SKM-1 treated with dmso at 0.1 percent for 144 hours (cell line): Measurements from ENCODE around the gene INO80B.
"Not testable (repeated sequence)": the region's sequence is repeated elsewhere in the genome, so short reads cannot be mapped to it uniquely, and the experiment has no call there.

Experiments
- DNase-seq: peaks from one replicate; lab custom pipeline; 2025; ENCODE audit not compliant: unreplicated experiment; lab: John Stamatoyannopoulos, UW

INO80B gene

DNA sequence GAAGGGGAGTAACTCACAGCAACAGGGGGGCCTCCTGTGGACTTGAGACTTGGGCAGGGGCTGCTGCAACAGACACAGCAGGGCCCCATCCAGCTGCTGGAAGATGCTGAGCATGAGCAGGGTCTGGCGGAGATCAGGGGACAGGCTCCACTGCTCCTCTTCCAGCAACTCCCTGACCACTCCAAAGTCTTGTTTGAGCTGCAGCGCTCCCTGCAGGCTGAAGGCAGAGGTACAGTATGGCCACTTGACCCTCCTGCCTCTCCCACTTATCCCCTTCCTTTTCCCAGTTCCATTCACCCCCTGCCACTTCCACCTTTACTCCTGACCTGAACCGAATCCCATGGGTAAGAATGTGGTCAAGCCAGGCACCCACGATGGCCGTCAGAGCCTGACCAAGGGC, 20.0 kb downstream of the INO80B start:
- no peak for DNase-seq

DNA sequence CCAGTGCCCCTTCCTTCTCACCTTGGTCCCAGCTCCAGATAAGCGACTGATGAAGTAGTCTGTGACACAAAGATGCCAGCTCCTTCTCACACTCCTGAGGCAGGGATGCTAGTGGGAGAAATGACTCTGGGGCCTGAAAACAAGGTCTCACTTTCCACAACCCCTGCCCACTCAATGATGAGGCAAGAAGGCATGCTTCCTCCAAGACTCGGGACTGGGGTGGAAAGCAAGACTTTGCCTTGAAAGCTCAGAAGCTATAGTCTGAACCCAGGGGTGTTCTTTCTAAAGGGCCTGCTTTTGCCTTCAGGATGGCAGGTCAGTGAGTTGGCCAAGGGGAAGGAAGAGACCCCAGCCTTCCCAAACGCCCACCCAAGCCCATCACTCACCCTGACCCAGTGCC, 26.5 kb downstream of the INO80B start:
- DNase-seq = no peak

DNA sequence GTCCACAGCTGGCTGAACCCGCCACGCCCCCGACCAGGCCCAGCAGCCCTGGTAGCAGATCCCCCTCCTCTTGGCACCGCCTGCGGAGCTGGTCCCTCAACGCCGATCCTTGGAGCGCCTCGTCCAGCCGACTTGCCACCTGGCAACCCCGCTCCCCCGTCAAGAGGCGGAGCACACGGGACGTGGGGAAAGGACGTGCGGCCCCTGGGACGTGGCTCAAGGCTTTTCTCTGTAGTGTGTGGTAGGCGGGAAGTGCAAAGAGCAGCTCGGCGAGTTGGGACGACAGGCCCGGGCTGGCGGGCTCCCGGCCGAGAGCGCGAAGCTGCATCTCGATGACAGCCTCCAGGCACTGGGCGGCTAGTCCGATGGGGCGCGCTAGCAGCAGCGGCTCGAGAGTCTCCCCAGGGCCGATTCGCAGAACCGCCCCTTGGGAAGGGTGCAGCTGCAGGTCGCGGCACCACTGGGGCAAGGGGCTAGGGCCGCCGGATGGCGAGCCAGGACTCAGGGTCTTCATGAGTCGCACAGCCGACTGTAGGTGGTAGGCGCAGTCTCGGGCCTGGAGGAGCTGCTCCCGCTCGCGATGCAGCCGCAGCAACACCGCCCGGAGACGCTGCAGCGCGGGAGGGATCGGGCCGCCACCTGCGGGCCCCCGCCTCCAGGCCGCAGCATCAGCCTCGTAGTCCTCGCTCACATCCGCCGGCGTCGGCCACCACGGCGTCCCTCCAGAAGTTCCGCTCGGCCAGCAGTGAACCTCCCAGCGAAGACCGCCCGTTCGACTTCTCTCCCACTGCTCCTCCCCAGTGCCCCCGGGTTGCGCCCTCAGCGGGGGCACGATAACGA, 27.3 kb downstream of the INO80B start:
- peak; percentile 24 for DNase-seq

DNA sequence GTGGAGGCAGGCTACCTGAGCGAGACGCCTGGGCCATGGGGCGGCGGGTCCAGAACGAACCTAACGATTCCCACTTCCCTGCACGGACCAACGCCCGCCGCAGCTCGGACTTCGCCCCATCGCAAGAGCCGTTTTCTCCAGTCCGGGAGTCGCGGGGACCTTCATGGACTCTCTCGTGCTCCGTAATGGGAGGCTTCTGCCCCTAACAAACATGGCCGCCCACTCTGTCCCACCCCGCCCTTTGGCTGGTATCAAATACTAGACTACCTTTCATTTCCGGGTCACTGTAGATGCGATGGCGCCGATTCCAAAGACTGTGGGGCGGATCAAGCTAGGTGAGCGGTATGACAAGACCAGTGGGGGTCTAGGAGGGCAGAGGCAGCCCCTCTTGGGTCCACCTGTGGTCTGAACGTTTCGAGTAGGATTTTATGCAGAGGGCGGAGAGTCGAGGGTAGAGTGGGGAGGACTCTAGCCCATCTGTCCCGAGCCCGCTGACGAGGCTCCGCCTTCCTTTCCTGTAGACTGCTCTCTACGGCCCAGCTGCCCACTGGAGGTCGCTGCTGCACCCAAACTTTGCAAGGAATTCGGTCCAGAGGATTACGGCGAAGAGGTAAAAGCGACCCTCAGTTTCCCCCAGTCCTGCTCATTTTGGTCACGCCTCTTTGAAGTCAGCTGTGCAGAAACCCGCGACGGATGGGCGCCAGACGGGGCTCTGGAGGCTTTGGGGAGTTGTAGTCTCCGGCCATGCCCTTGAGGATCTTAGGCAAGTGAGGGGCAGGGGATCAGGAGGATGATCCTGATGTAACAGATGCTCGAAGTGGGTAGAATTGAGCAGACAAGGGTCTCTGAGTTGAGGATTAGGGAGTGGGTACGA, 28.2 kb downstream of the INO80B start, which contains the start of the genes CCDC142 and TTC31:
TSS of gene CCDC142 (minus strand) at position 198 of the 874 bp plus-strand sequence. CDS start at position 37, 161 bp downstream.
TSS of gene TTC31 (plus strand) at position 281 of the 874 bp plus-strand sequence. CDS start at position 296, 15 bp downstream.
- peak; percentile 95 for DNase-seq

DNA sequence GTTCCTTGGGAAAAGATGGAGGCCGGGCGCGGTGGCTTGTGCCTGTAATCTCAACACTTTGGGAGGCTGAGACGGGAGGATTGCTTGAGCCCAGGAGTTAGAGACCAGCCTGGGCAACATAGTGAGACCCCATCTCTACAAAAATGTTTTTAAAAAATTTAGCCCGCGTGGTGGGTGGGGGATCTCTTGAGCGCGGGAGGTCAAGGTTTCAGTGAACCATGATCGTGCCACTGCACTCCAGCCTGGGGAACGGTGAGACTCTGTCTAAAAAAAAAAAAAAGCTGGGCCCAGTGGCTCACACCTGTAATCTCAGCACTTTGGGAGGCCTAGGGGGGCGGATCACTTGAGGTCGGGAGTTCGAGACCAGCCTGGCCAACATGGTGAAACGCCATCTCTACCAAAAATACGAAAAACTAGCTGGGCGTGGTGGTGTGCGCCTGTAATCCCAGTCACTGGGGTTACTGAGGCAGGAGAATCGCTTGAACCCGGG, 28.8 kb downstream of the INO80B start:
- DNase-seq = not testable (repeated sequence)

DNA sequence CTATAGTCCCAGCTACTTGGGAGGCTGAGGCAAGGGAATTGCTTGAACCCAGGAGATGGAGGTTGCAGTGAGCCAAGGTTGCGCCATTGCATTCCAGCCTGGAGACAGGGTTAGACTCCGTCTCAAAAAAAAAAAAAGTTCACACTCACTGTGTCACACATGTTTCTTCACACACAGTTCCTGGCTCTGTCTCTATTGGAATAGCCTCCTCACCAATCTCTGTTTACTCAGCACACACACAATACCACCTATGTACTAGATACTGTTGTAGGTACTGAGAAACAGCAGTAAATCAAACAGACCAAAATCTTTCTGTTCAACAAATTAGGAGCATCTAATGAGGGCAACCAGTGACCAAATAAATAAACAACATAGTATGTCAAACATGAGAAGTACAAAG, 31.3 kb downstream of the INO80B start:
- no peak for DNase-seq

DNA sequence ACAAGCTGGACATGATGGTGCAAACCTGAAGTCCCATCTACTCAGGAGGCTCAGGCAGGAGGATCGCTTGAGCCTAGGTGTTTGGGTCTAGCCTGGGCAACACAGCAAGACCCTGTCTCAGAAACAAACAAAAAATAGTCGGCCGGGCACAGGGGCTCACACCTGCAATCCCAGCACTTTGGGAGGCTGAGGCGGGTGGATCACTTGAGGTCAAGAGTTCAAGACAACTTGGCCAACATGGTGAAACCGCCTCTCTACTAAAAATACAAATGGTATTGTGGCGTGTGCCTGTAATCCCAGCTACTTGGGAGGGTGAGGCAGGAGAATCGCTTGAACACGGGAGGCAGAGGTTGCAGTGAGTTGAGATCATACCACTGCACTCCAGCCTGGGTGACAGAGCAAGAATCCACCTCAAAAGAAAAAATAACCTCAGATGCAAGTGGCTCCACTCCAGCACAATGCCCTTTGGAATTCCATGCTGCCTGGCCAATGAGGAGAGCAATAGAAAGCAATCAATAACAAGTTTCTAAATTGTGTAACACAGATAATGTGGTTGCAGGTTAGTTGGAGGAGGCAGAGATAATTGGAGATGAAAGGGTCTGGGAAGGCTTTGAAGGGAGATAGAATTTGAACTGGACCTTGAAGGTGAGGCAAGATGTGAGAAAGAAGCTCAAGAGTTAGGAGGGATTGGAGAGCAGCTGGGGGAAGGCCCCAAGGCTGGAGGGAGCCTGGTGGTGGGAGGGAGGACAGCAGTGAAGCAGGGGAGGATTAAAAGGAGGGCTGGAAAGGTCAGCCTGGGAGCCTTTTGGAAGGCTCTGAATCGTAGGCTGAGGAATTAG, 34.0 kb downstream of the INO80B start:
- DNase-seq = no peak

DNA sequence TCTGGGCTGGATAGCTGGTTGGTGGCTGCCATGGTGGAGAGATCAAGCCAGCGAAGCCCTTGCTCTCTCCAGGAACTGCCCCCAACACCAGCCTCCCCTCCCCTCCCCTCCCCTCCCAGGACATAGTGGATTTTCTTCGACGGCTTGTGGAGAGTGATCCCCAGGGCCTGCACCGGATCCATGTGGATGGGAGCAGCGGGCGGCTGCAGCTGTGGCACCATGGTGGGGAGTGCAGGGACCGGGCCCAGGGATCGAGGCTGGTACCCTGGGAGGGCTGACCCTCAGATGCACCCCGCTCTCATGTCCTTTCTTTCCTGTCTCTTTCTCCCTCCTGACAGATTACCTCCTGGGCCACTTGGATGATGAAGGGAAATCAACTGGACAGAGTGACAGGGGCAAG, 35.0 kb downstream of the INO80B start:
- DNase-seq = no peak

DNA sequence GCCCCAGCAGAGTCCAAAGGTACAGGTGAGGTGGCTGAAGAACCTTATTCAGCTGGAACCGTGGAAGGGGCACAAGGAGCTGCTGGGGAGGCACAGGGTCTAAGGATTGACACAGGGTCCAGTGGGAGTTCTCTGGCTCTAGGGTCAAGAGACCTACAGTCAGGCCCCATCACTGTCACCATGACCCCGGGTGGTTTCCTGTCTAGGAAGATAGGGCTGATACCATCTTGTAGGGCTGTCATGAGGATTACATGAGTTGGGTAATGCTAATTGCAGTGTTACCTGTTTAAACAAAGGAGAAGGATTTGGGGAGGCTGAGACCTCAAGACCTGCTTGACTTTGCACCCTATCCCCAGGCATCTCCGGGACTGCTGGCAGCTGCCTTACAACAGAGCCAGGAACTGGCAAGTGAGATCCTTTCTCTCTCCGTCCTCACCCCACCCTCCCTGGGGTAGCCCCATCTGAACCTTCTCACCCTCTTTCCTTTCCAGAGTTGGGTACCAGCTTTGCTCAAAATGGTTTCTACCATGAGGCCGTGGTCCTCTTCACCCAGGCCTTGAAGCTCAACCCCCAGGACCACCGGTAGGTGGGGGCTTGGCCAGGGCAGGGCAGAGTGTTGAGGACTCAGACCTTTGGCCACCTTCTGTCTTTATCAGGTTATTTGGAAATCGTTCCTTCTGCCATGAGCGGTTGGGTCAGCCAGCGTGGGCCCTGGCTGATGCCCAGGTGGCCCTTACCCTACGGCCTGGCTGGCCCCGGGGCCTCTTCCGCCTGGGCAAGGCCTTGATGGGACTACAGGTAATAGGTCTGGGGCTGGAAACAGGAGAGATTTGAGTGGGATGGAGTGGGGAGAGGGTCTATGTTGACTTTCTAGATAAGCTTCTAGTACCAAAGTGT, 37.0 kb downstream of the INO80B start:
- no peak for DNase-seq

DNA sequence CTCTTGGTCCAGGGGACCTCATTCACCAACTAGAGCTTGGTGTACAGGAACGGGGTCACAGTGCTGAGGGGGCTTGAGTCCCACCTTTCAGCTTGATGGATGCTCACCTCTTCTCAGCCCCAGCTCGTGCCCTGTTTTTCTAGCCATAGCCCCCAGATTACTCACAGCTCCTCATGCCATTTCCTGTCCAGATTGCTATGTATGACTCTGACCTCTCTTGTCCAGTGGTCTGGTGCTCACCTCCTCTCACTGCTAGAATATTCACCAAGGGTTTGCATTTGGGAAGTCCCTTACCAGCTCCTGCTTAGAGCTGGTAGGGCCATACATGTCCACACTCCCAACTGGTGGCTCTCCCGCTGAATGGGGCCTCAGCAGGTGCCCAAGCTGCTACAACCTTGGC, 38.7 kb downstream of the INO80B start:
- no peak for DNase-seq

DNA sequence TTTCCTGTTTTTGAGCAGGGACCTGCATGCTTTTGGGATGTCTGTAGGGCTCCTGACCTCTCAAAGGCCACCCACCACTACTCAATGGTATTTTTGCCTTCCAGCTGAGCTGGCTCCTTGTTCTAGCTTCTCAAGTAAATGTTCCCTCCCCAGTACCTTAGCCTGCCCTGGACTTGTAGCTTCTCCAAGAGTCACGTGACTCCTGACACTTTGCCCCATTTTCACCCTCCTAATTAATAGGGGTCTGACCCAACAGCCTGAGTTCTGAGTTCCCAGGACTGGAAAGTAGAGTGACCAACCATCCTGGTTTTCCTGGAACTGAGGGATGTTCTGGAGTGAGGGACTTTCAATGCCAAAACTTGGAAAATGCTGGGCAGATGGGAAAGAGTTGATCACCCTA, 40.6 kb downstream of the INO80B start:
- no peak for DNase-seq

DNA sequence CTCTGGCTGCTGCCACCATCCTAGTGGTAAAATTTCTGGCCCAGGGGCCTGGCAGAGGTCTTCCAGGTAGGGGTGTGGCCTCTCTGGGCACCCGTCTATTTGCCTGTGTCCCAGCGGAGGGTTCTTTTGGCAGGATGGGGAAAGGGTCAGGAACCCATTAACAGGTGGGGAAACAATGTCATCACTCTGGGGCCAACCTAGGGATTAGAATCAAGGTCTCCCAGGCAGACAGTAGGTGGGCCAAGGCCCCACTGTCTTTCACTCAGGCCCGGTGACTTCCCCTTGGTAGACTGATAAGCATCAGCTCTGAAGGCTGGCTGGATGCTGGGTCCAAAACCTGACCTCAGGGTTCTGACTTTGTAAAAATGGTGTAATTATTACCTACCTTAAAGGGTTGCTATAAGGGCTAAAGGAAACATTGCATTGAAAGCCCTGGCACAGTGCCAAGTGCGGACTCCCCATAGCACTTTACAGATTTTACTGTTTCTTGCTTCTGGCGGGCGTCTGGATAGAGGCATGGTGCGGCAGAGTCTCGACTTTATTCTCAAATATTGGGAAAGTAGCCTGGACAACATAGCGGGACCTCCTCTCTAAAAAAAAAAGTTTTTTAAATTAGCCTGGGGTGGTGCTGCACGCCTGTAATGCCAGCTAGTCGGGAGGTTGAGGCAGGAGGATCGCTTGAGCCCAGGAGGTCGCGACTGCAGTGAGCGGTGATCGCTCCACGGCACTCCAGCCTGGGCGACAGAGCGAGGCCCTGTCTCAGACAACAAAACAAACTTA, 42.3 kb downstream of the INO80B start:
- no peak for DNase-seq

DNA sequence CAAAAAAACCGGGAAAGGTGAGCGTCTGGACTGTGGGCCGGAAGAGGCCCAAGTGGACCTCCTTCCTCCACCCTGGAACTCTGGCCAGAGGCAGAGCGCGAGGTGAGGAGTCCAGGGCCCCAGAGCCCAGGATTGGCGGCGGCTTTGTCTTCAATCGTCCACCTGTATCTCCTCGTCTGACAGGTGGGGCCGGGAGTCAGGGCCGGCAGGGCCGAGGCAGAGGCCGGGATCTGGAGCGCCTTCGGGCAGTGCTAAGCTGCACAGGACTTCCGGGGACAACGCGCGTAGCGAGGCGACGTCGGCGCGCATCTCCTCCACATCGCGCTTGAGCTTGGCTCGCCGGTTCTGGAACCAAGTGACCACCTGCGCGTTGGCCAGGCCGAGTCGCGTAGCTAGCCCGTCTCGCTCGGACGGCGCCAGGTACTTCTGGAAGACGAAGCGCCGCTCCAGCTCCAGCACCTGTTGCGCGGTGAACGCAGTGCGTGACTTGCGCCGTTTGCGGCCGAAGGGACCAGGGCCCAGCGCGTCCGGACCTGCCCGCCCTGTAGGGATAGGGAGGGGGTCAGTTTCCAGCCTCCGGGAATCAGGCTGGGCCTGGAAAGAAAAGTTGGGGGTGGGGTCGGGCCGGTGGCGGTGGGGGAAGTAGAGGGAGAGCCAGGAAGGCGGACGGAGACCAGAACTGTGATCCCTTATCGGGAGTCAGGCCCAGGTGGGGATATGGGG, 43.1 kb downstream of the INO80B start:
- no peak for DNase-seq

DNA sequence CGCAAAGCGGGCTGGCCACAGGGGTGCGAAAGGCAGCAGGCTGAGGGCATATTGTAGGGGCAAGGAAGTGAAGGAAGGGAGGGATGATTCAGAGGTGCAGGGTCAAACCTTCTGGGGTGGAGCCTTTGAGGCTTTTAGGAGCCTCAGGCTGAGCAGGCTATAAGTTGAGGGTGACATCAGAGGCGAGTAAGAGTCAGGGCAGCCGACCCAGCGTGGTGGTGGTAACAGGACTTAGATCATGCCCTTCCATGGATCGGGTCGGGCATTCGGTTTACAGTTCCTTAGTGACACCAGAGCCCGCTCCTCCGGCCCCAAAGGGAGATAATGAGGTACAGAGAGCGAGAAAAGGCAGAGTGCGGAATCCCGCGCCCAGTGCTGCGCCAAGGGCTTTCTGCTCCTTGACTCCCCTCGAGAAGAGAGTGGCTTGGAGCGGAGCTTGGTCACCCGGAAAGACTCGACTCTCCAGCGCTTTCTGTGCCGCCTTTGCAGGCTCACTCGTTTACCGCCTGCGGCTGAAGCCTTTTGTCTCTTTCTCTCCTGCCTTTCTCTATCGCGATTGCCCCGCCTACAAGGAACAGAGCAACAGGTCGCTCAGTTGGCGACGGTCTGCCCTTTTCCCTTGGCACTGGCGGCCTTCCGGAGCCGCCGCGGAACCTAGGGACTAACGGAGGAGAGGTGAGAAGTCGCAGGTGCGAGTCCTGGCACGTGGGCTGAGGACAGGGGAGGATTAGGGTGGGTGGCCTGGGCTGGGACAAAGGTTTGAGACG, 43.8 kb downstream of the INO80B start:
- DNase-seq = no peak

DNA sequence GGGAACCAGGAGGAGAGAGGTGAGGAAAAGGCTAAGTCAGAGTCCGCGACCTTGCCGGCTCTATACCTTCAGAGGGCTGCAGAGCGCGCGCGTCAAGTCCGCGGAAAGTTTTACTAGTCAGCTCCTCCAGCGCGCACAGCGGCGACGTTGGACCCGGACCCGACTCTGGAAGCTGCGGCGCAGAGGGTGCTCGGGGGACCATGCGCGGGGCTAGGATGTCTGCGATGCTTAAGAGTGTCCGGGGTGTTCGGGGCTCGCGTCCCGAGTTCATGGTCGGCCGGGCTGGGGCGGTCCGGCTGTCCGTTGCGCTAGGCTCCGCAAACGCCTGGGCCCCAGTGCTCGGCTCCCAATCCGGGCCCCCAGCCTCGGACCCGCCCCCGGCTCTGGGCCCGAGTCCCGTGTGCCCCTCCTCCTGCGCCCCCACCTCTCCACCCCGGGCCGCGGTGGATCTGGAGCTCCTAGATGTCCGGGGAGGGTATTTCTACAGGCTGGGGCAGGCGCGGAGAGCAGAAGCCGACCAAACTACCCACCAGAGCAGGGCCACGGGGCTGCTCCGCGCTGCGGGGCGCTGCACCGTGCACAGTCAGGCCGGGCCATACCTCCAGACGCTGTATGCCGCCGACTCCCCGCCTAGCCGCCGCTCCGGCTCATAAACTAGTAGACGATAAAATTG, 44.5 kb downstream of the INO80B start, which contains the start of gene LBX2:
TSS of gene LBX2 (minus strand) at position 337 of the 673 bp plus-strand sequence. CDS start at position 271, 66 bp downstream.
- DNase-seq = no peak

DNA sequence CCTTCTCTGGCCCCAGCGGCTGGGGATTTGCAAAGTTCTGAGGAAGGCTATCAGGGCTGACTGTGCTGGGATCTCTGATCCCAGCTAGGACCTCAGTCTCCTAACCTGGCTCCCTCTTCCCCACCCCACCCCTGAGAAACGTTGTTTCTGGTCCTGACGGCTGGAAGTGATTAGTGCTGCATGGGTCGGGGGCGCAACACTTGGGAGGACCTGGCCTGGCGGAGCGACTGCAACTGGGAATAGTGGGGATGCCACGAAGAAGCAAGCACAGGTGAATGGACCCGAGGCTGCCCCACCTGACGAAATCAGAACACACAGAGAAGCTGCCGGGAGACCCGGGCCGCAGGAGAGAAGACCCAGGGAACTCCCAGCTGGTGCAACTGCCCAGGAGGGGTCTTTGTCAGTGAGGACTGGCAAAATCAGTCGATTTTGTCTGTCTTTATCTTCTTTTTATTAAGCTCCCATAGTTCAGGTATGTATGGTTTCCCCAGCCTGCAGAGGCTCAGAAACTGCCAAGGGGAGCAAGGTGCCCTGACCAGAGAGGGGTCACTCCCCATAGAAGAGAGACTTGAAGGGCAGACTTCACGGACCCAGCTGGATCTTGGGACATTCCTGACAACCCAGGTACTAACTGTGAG, 45.2 kb downstream of the INO80B start:
- DNase-seq = no peak

DNA sequence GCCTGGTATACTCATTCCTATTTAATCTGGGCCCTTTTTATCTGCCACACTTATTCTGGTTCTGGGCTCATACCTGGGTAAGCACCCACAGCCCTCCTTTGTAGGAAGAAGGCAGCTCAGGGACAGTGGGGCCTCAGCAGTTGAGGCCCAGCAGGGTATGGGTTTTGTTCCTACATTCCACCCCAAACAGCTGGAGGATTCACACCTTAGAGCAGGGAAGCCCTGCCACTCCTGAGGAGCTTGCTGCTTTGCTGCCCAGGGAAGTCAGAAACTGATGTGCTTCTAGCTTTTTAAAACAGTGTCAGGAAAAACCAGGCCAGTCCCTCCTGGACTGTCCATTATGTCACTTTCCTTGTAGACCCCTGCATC, 45.7 kb downstream of the INO80B start:
- no peak for DNase-seq
